HG02870 (cell line): ENCODE data around the gene SAMD8.

ENCODE experiments used
- ATAC-seq: cut with Tn5 transposase; IDR thresholded peaks from one replicate; pipeline ENCODE4 v1.9.1; 2021; ENCODE audit warnings: mild to moderate bottlenecking, moderate library complexity; ENCODE audit not compliant: unreplicated experiment

Gene SAMD8

DNA sequence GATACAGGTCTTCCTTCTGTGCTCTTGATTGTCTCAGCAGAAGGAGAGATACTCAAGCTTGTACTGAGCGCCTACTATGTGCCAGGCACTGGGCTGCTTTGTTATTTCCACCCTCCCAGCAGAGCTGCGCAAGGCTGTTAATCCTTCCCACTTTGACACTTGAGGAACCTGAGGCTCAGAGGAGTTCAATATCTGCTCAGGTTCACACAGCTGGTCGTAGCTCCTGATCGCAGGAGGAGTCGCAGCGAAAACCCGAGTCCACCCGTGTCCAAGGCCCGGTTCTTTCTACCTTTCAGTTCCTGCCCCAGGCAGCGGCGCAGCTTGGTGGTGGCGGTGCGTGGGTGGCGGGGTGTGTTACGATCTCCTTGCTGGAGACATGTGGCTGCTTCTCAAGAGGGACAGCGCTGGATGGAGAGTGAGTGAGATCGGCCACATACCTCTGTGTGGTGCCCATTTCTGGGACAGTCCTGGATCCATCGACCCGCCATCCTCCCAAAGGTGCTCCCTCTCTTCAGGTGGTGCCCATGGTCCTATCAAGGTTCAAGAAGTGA is 26.5 kb upstream of the SAMD8 start:
- ATAC-seq = no peak

DNA sequence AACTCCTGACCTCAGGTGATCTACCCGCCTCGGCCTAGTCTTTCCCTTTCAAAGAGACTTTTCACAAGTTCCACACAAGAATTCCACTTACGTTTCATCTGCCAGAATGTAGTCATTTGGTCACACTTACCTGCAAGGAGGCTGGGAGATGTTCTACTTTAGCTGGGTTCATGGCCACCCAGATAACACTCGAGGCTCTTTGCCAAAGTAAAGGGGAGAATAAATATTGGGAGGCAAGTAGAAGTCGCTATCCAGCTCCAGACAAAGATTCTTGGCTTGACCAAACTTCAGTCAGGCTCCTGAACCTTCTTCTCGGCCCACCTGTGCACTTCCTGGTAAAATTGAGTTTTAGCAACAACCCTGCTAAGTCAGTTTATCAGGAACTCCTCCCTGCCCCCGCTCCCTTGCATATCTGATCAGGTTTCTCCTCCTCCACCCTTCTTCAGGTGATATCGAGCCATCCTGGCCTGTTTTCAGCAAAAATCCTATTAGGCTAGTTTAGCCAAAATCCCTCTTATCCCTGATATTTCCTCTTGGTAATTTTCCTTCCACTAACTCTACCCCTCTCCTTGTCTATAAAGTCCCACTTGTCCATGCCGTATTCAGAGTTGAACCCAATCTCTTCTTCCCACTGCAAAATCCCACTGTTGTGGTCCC is 25.1 kb upstream of the SAMD8 start:
- ATAC-seq = no peak

DNA sequence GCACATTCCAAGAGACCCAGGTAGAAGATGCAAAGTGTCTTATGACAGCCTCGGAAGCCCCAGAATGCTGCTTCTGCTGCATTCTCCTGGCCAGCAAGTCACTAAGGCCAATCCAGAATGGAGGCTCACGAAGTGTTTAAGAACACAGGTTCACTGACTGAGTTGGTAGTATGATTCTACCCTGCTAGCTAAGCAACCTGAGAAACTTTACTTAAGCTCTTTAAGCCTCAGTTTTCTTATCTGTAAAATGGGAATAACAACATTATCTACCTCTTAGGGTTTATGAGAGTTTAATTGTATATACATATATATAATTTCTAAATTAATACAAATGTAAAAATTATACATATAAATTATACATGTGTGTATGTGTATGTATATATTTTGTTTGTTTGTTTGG is 22.8 kb upstream of the SAMD8 start:
- no peak for ATAC-seq

DNA sequence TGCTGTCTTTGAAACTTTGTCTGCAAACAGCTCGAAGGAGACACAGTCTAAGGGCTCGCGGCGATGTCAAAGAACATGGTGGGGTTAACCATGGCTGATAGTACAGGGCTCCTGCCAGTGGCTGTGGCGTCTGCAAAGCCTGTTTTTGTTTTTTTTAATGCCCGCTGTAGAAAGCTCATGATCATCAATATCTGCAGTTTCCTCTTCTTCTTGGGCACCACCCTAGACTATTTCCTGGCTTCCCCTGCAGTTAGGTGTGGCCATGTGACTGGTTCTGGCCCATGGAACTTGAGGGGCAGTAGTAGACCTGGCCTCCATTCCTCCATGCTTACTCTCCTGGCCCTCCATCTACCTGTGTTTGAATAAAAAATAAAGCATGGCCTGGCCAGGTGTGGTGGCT is 21.8 kb upstream of the SAMD8 start:
- ATAC-seq = no peak

DNA sequence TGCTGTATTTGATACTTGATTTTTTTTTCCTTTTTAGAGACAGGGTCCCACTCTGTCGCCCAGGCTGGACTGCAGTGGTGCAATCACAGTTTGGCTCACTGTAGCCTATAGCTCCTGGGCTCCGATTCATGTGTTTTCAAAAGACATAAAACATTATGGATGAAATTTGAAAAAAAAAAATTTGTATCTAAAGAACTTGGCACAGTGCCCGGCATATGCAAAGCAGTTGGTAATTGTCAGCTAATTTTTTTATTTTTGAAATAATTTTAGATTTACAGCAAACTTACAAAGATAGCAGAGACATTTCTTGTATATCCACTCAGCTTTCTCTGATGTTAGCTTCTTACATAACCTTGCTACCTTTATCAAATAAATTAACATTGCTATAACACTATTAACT is 20.3 kb upstream of the SAMD8 start:
- no peak for ATAC-seq

GRCh38 chr10:75094465-75094864 is 17.0 kb upstream of the SAMD8 start:
- ATAC-seq = no peak

DNA sequence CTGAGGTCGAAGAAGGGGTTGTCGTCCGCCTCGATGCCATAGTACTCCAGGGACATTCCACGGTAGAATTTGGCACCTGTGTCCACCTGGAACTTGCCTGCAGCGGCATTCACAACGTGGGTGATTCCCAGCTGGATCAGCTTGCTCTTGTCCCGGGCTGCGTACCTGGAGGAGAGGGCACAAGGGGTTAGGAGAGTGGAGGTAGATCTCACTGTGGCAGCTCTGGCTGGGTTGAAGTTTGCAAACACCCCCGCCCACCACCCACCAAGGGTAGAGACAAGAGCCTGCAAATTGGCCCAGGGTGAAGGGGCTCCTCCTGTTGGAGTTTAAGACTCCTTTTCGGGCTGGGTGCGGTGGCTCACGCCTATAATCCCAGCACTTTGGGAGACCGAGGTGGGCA is 15.8 kb upstream of the SAMD8 start:
- ATAC-seq = no peak

- no peak for ATAC-seq
Measured at GRCh38 chr10:75096749-75097148, 14.7 kb upstream of the SAMD8 start.

DNA sequence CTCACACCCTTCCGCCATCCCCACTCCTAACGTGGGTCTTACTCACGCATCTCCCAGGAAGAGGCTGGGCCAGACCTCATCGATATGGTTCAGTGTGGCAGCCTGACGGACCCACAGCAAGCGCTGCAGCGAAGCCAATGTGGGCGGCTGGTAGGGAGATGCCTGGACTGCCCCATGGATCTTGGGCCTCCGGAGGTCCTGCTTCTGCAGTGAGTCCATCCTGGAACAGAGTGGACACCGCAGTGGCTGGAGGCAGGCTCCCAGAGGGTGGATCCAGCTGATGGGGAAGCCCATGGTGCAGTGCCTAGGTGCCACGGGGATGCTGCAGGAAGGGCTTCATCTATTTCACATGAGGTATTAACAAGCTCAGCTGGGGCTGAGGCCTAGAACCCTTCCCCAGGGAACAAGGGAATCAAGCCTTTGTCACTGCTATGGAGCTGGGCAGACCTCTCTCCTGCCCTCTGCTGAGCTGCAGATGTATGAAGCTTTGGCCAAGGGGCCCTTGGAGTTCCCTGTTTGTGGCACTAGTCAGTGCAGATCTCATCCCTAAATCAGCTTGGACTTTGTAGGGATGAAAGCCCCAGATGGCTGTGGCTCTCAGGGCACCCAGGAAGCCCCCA is 13.7 kb upstream of the SAMD8 start:
- ATAC-seq = no peak

- ATAC-seq = no peak
Measured at GRCh38 chr10:75098902-75099673, 12.4 kb upstream of the SAMD8 start.

GRCh38 chr10:75099952-75100763 is 11.3 kb upstream of the SAMD8 start:
- no peak for ATAC-seq

GRCh38 chr10:75100764-75101291 is 10.6 kb upstream of the SAMD8 start:
- no peak for ATAC-seq

DNA sequence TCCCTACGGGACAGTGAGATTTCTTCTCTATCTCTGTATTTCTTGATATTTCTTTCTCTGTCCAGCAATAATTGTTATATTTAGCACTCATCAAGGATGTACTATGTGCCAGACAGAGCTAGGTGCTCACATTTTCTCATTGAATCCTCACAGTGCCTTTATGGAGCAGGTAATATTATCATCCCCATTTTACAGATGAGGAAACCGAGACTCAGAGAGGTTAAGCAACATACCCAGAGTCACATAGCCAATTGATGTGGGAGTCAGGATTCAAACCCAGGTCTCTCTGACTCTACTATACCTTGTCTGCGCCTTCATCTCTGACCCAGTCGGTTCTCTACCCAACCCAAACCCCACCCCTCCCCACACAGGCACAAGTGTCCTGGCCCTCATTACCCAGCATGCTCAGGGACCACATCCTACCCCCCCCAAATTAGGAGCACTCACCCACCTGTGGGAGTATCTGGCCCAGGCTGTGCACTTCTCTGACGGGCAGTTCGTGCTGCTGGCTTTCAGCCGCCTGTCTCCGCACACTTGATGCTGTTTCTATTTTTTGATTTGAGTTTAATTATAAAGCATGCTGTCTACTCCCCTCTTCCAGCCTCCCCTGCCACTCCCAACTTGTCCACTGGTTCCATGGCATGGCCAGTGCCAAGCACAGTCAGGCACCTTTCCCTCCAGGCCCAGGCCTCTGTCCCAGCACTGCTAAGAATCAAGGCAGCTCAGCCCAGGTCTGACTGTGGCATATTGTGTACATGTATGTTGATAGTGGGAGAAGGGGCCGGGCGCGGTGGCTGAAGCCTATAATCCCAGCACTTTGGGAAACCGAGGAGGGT is 9.8 kb upstream of the SAMD8 start:
- no peak for ATAC-seq

- no peak for ATAC-seq
Measured at GRCh38 chr10:75102830-75103673, 8.4 kb upstream of the SAMD8 start.

DNA sequence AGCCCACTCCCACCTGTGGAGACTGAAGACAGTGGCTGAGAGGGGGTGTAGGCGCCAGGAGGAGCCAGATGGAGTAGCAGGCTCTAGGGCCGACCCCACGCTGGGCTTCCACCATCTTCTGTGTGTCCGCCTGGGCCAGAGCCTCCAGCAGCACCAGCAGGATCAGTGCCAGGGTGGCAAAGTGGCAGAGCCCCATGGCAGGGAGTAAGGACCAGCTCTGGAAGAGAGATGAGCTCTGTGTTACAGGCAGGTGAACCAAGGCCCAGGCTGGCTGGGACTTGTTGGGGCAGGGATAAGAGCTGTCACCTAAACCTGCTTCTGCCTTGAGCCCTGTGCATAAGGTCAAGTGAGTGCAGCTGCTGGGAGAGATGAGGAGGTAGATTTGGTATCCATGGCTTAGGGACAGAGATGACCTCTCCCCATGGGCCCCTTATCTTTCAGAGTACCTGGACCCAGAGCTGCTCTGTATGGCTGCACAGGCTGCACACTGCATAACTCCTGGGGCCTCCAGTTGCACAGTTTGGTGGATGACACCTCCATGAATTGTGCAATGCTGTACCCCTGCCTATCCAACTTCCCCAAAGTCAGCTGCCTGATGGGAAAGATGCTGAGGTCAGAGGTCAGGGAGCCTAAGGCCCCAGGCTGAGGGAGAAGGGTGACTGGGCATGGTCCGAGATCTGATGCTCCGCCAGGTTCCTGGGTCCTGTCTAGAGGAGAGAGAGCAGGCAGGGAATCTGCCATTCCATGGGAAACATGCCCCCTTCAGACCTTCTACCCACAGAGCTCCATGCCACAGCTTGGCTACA is 7.4 kb upstream of the SAMD8 start:
- ATAC-seq = no peak

- no peak for ATAC-seq
Measured at GRCh38 chr10:75104842-75105241, 6.6 kb upstream of the SAMD8 start.

DNA sequence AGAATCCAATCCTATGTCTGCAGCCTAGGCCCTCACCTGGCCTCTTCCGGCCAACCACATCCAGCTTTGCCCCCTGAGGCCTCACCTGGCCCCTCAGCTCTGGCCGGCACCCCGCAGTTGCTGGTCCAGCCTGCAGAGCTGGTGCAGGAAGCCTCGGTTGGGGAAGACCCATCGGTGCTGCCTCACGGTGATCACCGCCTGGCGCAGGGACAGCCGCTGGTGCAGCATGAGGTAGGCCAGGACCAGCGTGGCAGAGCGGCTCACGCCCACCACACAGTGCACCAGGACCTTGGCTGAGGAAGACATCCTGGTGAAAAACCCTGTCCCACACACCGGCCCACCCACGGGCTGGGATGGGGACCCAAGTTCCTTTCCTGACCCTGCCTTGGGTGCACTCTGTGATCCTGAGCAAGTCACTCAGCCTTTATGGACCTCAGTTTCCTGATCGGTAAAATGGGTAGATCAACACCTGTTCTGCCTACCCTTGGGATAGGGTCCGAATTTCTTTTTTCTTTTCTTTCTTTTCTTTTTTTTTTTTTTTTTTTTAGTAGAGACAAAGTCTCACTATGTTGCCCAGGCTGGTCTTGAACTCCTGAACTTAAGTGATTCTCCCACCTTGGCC is 5.8 kb upstream of the SAMD8 start:
- no peak for ATAC-seq

DNA sequence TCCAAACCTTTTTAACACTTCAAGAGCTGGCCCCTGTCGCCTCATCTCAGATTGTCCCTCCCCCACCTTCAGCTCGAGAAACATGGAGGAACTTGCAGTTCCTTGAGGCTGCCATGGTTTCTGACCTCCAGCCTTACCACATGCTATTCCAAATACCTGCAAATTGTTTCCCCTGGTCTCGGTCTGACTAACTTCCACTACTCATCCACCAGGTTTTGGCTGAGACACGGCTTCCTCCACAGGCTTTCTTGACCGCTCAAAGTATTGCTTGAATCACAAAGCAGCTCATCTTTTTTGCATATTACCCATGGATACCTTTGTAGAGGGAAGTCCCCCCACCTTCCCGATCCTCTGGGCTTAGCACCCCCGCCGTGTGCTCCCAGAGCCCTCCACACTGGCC is 5.2 kb upstream of the SAMD8 start:
- no peak for ATAC-seq
